DLD1 (cell line): ENCODE results near the gene KLHL1.

Experiments
- in situ Hi-C: cut with HindIII; loops from 2 replicates; pipeline ENCODE4 v1.10.0; 2017; ENCODE audit warnings: low sequenced_read_pairs

The KLHL1 gene

DNA sequence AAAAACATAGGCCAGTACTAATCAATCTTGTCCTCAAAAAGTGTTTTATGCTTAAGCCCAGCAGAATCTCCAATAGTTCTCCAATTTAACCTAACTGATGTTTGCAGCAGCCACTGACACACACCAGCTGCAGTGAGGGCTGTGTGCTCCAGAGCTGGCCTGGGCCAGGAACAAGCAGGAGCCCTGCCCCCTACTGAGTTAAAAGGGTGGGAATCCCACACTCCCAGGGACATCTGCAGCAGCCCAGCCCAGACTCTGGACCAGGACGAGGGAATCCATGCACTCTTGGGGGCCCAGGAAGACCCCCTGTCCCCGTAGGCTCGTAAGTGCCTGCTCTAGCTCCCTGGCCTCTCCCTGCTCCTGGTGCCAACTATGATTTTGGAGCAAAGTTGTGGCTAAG, 92.1 kb downstream of the KLHL1 start:
- in situ Hi-C loops = no loop called here

DNA sequence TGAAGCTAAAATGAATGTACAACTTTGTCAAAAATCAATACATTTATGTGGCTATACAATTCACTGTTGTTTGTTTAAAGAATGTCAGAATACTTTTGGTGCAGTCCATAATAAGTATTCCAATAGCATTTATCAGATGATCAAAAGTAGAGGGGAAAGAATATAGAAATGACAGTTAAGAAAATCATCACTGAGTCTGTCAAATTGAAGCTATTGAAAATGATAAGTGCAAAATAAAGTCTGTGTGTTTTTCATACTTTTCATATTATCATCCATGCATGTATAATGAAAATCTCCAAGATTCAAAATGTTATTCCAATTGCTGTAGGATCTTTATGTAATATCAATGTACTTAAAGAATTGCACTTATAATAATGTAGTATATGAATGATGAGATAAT, 93.9 kb downstream of the KLHL1 start:
- in situ Hi-C loops = no loop called here

DNA sequence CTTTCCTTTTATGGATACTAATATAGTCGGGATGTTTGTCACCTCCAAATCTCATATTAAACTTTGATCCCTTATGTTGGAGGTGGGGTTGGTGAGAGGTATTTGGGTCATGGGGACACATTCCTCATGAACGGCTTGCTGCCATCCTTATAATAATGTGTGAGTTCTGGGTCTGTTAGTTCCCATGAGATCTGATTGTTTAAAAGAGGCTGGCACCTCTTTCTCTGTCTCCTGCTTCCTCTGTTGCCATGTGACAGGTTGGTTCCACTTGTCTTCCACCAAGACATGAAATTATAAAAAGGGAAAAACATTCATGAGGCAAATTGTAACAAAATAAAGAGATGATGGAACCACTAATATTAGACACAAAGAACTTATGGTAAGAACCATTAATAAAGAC, 108.4 kb downstream of the KLHL1 start:
- in situ Hi-C loops = no loop called here

DNA sequence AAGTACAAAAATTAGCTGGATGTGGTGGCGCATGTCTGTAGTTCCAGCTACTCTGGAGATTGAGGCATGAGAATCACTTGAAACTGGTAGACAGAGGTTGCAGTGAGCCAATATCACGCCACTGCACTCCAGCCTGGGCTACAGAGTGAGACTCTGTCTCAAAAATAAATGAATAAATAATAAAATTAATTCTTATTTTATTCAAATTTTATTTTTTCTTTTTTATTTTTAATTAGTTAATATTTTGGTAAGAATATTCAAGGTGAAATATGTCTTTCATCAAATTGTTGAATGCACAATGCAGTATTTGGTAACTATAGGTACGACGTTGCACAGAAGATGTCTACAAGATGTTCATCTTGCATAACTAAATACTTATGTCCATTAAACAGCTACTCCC, 111.2 kb downstream of the KLHL1 start:
- in situ Hi-C loops = no loop called here

DNA sequence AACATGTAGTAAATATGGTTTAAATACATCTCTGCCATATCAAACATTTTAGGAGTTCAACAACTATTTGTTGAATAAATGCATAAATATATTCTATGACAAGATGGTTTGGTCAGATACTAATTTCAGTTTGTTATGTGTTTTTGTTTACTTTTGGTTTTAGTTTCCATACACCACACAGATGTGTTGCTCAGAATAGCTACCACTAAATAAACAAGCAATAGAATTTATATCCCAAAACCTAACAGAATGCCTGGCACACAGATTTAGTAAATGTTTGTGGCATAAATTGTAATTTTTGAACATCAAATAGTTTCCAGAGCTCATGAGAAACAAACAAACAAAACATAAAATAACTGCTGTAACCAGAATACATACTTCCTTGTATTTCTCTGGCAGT, 127.5 kb downstream of the KLHL1 start:
- in situ Hi-C loops = no loop called here

DNA sequence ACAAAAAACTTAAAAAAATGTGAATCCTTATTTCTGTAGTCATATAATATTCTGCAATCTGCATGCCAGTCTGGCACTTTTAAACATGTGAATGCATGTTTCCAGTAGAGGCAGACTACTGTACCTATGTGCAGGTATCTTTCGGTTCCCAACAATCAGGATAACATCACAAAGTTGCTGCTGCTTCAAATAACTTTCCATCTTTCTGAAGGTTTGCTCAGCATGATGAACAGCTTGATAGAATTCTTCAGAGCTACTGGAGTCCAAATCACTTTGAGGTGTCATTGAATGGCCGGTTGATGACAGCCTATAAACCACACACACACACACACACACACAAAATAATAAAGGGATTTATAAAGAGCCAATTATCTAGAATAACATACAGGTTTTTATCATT, 132.8 kb downstream of the KLHL1 start:
- in situ Hi-C loops = no loop called here

DNA sequence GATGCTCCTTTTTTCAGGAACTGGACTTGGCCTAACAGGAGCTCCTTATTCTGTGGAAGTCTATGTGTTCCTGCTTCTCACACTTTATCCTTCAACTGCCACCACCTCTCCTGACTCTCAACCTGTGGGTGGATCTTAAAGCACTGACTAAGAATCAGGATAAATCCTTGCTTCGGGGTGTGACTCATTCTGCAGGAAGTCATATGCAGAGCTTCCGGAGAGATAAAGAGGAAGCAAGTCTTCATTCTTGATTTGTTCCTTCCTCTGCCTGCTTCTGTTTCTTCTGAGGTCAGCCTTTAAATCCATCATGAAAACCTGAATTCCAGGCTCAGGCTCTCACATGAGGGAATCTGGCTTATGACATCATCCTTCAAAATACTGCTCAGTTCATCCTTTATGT, 137.7 kb downstream of the KLHL1 start:
- in situ Hi-C loops = no loop called here

DNA sequence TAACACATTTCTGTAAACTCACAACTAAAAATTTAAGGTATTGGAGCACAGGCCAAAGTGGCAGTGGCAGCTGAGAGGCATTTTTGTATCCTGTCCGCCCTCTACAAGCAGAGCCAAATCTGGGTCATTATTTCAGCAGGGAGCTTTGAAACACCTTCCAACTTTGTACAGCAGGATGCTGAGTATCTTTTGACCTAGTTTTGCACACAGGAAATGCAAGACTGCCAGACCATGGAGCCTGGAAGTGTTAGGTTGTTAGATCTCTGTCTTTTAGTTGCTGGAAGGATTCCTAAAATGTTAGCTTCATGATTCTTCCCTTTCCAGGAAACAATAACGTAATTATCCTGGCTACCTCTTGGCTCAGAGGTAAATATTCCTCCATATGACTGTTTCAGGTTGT, 149.2 kb downstream of the KLHL1 start:
- in situ Hi-C loops = no loop called here

DNA sequence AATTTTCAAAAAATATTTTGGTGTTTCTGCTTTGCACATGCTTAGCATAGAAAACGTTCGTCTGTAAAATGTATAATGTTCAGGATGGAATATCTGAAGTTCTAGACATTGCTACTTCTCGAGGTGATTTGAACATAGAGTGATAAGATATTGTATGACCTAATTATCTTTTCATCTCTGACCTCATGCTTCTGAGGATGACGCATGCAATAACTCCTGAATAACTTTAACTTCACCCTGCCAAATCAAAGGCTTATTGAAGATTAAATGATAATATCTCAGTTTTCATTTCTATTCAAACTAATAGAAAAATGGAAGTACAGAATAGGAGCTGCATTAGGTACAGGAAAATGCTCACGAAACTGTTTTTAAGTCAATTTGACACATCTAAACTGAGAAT, 151.4 kb downstream of the KLHL1 start:
- in situ Hi-C loops = no loop called here

DNA sequence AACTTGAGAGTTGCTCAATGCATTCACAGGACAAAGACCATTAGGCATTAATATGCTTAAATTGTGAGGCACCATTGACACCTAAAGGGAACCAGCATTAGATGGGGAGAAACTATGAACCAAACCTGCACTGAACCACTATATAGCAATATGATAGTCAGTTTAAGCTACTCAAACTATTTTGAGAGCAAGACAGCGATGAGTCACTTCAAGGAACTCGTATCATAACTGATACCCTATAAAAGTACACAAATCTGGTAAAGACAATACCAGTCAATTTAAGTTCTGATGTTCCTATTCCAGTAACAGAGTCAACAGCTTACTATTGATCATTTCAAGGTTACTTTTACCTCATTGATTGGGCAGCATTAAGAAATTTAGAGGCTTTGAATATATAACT, 151.9 kb downstream of the KLHL1 start:
- in situ Hi-C loops = no loop called here

DNA sequence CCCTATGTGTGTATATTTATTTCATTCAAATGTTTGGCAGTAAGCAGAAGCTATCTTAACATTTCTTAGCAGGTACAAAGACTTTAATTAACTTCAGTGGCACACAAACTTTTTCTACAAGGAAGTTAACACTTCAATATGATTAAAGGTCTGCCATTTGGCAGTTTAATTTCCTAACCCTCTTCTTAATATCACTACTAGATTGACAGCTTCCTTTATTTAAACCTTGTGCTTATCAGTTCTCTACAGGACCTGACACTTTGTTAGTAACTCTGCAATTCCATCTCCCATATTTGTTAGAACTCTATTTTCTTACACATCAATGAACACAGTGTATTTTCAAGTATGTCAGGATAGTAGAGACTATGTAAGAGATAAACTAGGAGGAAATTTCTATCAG, 153.0 kb downstream of the KLHL1 start:
- in situ Hi-C loops = no loop called here

DNA sequence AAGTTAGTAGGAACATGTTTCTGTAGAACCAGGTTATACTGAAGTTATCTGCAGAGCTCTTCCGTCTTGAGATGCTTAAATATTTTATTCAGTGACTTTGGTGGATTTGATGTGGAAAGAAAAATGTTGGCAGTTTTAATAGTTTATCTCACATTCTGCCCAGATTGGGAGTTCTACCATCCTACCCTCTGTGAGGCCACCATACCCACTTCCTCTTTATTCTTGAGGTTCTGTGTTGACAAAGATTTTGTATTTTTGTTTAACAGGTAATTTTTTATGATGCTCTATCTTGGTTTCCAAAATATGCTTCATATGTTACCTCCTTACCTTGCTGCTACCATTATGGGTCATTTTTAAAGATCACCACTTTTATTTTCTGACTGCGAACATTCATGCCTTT, 156.8 kb downstream of the KLHL1 start:
- in situ Hi-C loops = no loop called here

DNA sequence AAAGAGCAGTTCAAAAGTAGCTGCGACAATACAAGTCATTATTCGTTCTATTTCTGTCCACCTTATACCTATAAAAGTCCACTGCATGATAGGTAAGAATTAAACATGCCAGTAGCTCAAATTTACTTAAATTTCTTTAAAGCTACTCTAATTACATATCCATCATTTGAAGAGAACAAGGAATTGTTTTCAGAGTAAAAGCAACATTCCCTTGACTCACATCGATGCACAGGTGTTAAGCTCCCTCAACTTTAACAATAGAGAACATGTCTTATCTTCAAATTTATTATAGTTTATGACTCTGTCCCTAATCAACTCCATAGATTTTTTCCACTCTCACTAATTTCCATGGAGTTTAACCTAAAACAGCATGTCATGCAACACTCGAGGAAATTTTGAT, 158.1 kb downstream of the KLHL1 start:
- in situ Hi-C loops = no loop called here

DNA sequence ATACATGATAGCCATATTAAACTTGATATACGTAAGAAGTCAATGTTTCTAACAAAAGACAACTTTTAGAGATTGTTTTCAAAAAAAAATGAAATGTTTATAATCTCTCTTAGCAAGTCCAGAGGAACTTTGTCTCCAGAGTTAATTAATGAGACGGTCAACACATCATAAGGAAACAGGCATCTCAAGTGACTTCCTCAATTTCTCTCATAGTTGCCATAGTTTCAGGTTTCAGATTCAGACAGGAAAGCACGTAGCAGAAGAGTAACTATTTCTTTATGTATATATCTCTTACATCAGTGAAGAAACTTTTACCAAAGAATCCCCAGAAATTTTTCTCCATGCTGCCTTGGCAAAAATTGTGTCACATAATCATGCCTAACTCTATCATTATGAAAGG, 160.2 kb downstream of the KLHL1 start:
- in situ Hi-C loops = no loop called here

DNA sequence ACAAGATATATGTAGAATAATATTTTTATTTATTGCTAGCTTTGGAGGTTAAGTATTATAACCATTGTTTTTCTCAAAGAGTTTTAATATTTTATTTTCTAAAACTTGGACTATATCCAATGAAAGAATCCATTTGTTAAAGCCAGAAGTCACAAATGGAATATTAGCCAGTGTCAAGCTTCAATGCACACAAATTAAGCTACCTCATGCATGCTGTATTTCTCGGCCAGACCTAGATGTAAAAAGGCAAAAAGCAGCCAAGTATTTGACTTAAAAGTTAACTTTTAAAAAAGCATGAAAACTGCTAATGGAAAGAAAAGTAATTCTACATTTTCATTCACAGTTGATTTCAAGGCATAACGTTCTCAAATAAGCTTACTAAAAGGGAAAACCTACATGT, 160.7 kb downstream of the KLHL1 start:
- in situ Hi-C loops = no loop called here

DNA sequence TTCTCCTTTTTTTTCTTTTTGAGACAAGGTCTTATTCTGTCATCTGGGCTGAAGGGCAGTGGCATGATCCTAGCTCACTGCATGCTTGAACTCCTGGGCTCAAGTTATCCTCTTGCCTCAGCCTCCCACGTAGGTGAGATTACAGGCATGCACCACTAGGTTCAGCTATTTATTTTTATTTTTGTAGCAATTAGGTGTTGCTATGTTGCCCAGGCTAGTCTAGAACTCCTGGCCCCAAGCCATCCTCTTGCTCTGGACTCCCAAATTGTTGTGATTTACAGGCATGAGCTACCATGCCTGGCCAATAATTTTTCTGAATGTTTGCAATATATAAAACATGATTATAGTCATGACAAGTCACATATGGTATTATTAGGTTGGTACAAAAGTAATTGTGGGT, 161.7 kb downstream of the KLHL1 start:
- in situ Hi-C loops = no loop called here

DNA sequence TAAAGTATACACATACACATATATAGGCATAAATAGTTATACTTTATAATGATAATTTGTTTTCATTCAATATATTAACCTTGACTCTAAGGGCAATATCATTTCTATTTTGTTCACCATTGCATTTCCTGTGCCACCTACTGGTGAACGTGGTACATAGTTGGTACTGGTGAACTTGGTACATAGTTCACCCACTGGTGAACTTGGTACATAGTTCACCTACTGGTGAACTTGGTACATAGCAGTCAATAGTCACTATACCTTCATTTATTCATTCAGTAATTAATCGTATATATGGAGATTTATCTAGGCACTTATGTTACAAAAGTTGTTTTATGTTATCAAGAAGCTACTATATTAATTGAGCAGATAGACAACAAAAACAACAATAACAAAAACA, 173.2 kb downstream of the KLHL1 start:
- in situ Hi-C loops = no loop called here

DNA sequence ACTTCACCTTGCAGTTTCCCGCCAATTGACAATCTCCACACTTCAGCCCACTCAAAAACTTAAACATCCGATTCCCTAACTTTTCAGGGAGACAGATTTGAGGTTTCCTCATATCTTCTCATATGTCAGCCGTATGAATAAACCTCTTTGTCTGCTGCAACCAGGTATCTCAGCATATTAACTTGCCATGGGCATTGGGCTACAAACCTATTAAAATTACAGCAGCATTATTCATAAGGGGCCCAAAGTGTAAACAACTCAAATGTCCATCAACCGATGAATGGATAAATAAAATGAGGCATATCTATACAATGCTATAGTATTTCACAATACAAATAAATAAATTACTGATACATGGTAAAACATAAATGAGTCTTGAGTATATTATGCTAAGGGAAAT, 180.0 kb downstream of the KLHL1 start:
- in situ Hi-C loops = no loop called here

DNA sequence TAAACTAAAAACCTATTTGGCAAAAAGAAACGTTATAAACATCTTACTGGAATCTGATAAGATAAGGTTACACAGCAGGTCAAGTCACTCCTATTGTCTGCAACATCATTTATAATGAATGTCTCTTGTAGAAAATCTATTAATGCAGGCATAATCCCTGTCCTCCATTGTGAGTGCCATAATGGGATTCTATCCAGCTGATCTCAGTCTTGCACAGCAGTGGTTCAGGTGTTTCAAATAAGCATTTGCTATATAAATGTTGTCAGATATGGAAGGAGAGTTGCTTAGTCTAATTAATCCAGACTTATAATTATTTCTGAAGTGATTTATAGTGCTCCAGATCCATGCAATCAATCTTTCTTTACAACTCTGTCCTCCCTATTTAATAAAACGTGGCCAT, 187.1 kb downstream of the KLHL1 start:
- in situ Hi-C loops = no loop called here

DNA sequence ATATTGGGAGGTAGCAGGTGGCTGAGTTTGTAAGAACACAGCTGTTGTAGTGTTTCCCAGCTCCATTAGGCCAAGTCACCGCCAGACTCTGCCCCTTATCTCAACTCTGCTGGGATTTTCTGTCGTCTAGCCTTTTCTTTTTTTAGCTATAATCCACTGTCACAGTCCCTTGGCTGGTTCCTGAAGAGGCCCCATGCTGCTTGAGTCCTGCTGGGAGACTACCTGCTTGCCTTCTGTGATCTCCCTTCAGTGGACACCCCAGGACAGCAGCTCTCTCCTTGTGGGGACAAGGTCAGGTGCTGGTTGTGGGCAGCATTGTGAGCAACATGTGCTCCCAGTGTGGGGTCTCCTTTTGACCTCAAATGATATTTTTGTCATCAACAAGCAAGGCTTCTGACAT, 195.6 kb downstream of the KLHL1 start:
- in situ Hi-C loops = no loop called here

DNA sequence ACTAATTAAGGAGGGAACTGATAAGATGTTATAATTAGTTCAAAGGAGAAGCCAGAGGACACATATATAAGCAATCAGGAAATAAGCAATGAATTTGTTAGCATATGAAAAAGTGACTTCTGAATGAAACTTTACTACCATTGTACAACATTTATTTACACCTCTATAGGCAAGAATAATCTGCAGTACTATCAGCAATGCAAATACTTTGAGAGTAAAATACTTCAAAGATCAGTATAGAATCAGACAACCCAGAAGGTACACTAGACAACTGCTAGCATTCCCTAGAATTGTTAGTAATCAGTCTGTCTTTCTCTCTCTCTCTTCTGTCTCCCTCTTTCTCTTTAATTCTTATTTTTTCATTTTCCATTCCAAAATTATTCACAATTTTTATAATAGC, 197.5 kb downstream of the KLHL1 start:
- in situ Hi-C loops = no loop called here

DNA sequence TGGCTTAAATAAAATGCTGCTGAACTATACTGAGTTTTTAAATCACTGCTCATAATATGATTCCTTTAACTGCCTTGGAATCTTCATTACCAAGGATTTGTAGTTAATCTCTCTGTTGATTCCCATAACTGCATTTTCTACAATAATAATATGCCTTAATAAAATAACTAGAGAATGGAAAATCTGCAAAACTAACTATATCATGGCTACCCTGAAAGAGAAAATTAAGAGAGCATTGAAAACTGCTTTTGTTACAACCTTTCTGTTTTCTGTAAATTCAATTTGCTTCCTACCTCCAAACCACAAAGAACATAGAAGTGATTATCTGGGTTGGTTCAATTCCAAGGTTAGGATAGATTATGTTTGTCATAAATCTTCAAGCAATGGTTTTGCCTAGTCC, 203.5 kb downstream of the KLHL1 start:
- in situ Hi-C loops = no loop called here

DNA sequence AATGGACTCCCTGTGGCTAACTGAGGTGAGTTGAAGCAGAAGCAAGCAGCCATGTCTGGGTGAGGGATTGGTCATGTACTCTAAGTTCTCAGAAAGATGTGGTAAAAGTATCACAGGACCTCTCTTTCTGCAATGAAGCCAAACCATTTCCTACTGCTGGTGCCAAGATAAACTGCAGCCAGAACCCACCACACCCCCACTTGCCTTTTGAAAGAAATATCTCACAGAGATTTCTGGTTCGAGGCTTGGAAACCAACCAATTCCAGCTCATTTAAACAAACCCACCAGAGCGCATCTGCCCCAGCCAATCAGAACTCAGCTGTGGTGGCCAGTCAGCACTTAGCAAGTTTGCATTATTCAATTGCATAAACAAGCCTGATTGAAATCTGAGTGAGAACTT, 205.2 kb downstream of the KLHL1 start:
- in situ Hi-C loops = no loop called here

DNA sequence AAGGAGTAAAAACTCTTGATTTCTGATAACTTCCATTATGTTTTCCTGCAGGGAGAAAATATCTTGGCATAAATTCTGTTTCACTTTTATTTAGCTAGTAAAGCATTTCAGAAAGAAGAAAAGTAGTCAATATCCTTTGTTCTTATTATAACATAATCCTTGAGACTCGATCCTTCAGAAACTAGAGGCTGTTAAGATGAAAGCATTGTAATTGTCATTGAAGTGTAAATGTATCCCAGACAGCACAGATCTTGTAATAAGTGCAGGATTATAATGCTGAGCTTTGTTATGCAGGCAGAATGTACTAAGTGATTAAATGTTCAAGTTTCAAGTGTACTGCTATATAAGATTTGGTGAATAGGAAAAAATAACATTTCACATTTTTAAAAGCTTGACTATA, 225.8 kb downstream of the KLHL1 start:
- in situ Hi-C loops = no loop called here
